GM12878 (cell line): ENCODE measurements around the gene SGSM2. TPM values are rescaled to one million over a fixed set of nuclear protein-coding genes. Genes with fewer than 3 reads are reported as not detected.
A peak's percentile ranks its signal among the peaks of the same experiment; 100 is the strongest.

Source experiments
- ATAC-seq: fragments of 200-7000 bp; cut with Tn5 transposase; 3 replicates; pipeline ENCODE4 v1.9.1; 2020; ENCODE audit warnings: mild to moderate bottlenecking, moderate library complexity
- BruUV-seq: library from RNA; stranded (reverse); fragments of 400-500 nt; replicated peaks from 2 replicates; lab custom pipeline; 2021; lab: Mats Ljungman, UMichigan
- CTCF ChIA-PET: fragments of 300-600 bp; sonication (Branson Sonifier 250); formaldehyde crosslinking; extraction: SDS; loops from one replicate; lab custom pipeline; 2021; ENCODE audit warnings: inconsistent platforms; lab: Yijun Ruan, JAX
- POLR2A ChIA-PET: fragments of 350-600 bp; formaldehyde crosslinking; extraction: SDS; loops from one replicate; lab custom pipeline; 2021; ENCODE audit warnings: inconsistent platforms; lab: Charles Lee
- RAD21 ChIA-PET: fragments of 300-600 bp; sonication (Branson Sonifier 250); formaldehyde crosslinking; loops from one replicate; lab custom pipeline; 2023; ENCODE audit warnings: antibody characterized with exemption; ENCODE audit not compliant: unreplicated experiment; lab: Charles Lee
- SMC1A ChIA-PET: fragments of 300-600 bp; sonication (Branson Sonifier 250); formaldehyde crosslinking; loops from one replicate; lab custom pipeline; 2023; ENCODE audit not compliant: unreplicated experiment, uncharacterized antibody; lab: Charles Lee
- DNase-seq: peaks from one replicate; pipeline ENCODE4 v3.0.0-alpha.2; 2011; ENCODE audit warnings: low read depth, low spot score
- FAIRE-seq: peaks from 3 replicates; lab custom pipeline; 2011; peaks lifted over from hg19 to GRCh38; lab: Jason Lieb, UNC
- H2AFZ ChIP-seq: 2 replicates; pipeline ENCODE4 v1.6.0; 2011; ENCODE audit warnings: low read depth, low read length, control low read depth; ENCODE audit not compliant: control insufficient read depth
- H3K27ac ChIP-seq: 2 replicates; pipeline ENCODE4 v1.5.1; 2011; ENCODE audit warnings: control low read depth; ENCODE audit not compliant: control insufficient read depth, insufficient read depth
- H3K27me3 ChIP-seq, 2 experiments: replicated peaks in 1 of 2; 2 replicates each; pipeline versions ENCODE4 v1.6.0 to v1.6.1; 2011; ENCODE audit warnings: low read length in 1 of 2; ENCODE audit not compliant: control insufficient read depth in 2 of 2, insufficient read depth in 2 of 2
- H3K36me3 ChIP-seq, 2 experiments: 2 replicates each; pipeline ENCODE4 v1.5.1; 2011; ENCODE audit warnings: low read length in 1 of 2; ENCODE audit not compliant: control insufficient read depth in 2 of 2, insufficient read depth in 2 of 2
- H3K4me1 ChIP-seq: 2 replicates; pipeline ENCODE4 v1.6.1; 2011; ENCODE audit warnings: mild to moderate bottlenecking, low read length, moderate library complexity, mixed read lengths; ENCODE audit not compliant: control insufficient read depth, insufficient read depth
- H3K4me2 ChIP-seq: 2 replicates; pipeline ENCODE4 v1.6.0; 2011; ENCODE audit warnings: control low read depth; ENCODE audit not compliant: control insufficient read depth, insufficient read depth
- H3K4me3 ChIP-seq: fragments of 200-600 bp; sonication (generic); 2 replicates; pipeline ENCODE4 v1.5.1; 2016
- H3K79me2 ChIP-seq: 2 replicates; pipeline ENCODE4 v1.6.0; 2011; ENCODE audit warnings: low read length; ENCODE audit not compliant: control insufficient read depth, insufficient read depth
- H3K9ac ChIP-seq: 2 replicates; pipeline ENCODE4 v1.8.0; 2011; ENCODE audit warnings: low read length, control low read depth, mixed read lengths; ENCODE audit not compliant: control insufficient read depth, insufficient read depth
- H3K9me3 ChIP-seq: replicated peaks from 3 replicates; pipeline ENCODE4 v1.5.1; 2011; ENCODE audit warnings: mild to moderate bottlenecking, low read length; ENCODE audit not compliant: control insufficient read depth, insufficient read depth
- H4K20me1 ChIP-seq: 2 replicates; pipeline ENCODE4 v1.6.0; 2011; ENCODE audit not compliant: control insufficient read depth, insufficient read depth
- ATF7 ChIP-seq: fragments of 450-650 bp; IDR thresholded peaks from 2 replicates; pipeline ENCODE4 v1.6.1; 2016; ENCODE audit warnings: low read depth, mild to moderate bottlenecking
- BMI1 ChIP-seq: fragments of 450-650 bp; IDR thresholded peaks from 2 replicates; pipeline ENCODE4 v1.6.1; 2016; ENCODE audit warnings: mild to moderate bottlenecking, moderate library complexity, borderline replicate concordance
- ELK1 ChIP-seq: IDR thresholded peaks from 2 replicates; pipeline ENCODE4 v1.6.1; 2012; ENCODE audit warnings: low read depth, low read length, improper control_type of control experiment
- IKZF1 ChIP-seq: fragments of 450-650 bp; conservative IDR thresholded peaks from 2 replicates; pipeline ENCODE4 v1.6.1; 2017; ENCODE audit warnings: antibody characterized with exemption, mild to moderate bottlenecking
- IRF3 ChIP-seq: fragments of 450-650 bp; IDR thresholded peaks from 2 replicates; pipeline ENCODE4 v1.6.1; 2014; ENCODE audit warnings: mild to moderate bottlenecking
- IRF4 ChIP-seq: IDR thresholded peaks from 2 replicates; pipeline ENCODE4 v1.6.1; 2011; ENCODE audit warnings: low read depth, low read length
- IRF5 ChIP-seq: fragments of 450-650 bp; IDR thresholded peaks from 2 replicates; pipeline ENCODE4 v1.6.1; 2017; ENCODE audit warnings: borderline replicate concordance
- NFYA ChIP-seq: IDR thresholded peaks from 2 replicates; pipeline ENCODE4 v1.6.1; 2011; ENCODE audit warnings: low read depth, mild to moderate bottlenecking, low read length, improper control_type of control experiment, borderline replicate concordance
- NRF1 ChIP-seq: conservative IDR thresholded peaks from 2 replicates; pipeline ENCODE4 v1.6.1; 2011; ENCODE audit warnings: mild to moderate bottlenecking, low read depth, low read length, improper control_type of control experiment
- RELA ChIP-seq: fragments of 450-650 bp; IDR thresholded peaks from 2 replicates; pipeline ENCODE4 v1.8.0; 2014; ENCODE audit warnings: borderline replicate concordance; ENCODE audit not compliant: partially characterized antibody
- RUNX3 ChIP-seq: IDR thresholded peaks from 2 replicates; pipeline ENCODE4 v1.6.1; 2012; ENCODE audit warnings: low read length, inconsistent platforms
- SRF ChIP-seq, 2 experiments: IDR thresholded peaks; 2 replicates each; pipeline ENCODE4 v1.6.1; 2011; ENCODE audit warnings: low read depth in 2 of 2, low read length in 2 of 2, mild to moderate bottlenecking in 1 of 2, moderate library complexity in 1 of 2
- ZBED1 ChIP-seq: IDR thresholded peaks from 2 replicates; pipeline ENCODE4 v1.6.1; 2016; ENCODE audit warnings: borderline replicate concordance
- ZNF622 ChIP-seq: fragments of 450-650 bp; IDR thresholded peaks from 2 replicates; pipeline ENCODE4 v1.6.1; 2017; ENCODE audit warnings: mild to moderate bottlenecking, inconsistent platforms
- WGBS: methylation state at CpG from one replicate; pipeline ENCODE4 v1.1.6; 2016; ENCODE audit warnings: low lambda C conversion rate; ENCODE audit not compliant: insufficient replicate concordance, insufficient coverage; ENCODE audit errors: missing lambda C conversion rate; 5-methylcytosine and 5-hydroxymethylcytosine counted together
- in situ Hi-C: fragments of 300-500 bp; cut with MboI; formaldehyde crosslinking; loops from 9 replicates; pipeline ENCODE4 v1.14.3; 2018; ENCODE audit warnings: mixed read lengths
- intact Hi-C: fragments of 100-400 bp; cut with micrococcal nuclease; formaldehyde crosslinking; loops from one replicate; pipeline ENCODE4 v1.14.2; 2022; ENCODE audit not compliant: unreplicated experiment
- polyA plus RNA-seq, 11 experiments: library from polyadenylated mRNA; depleted of rRNA in 4 of 11; unstranded in 6 of 11; stranded (reverse) in 5 of 11; fragments of >200 nt; fragmentation: Nextera tagmentation in 4 of 11; fragmentation: Illumina TruSeq in 1 of 11; extraction: Ambion mirVana in 4 of 11; extraction: Trizol in 1 of 11; gene quantifications; 1 replicate in 1 of 11; 2 replicates in 10 of 11; pipeline versions ENCODE4 v1.2.1 to v1.2.3, GENCODE V29; 2011 to 2016; ENCODE audit warnings: inconsistent platforms in 2 of 11, missing spikeins in 2 of 11, low read depth in 1 of 11
- total RNA-seq, 4 experiments: library from RNA; depleted of rRNA in 3 of 4; stranded (reverse); fragments of >200 nt in 3 of 4; fragmentation: Illumina TruSeq in 1 of 4; extraction: Trizol in 1 of 4; gene quantifications; 2 replicates each; pipeline versions ENCODE4 v1.2.1 to v1.2.3, GENCODE V29; 2013 to 2021

SGSM2 gene
- total and polyA plus RNA-seq, 10 of the 15 experiments (the other 5 are each of a cell fraction or from before 2014, with no cell fraction given), result 0.50 to 50.9 (median 18.5) TPM

GRCh38 chr17:2299756-2300155 is 37.5 kb upstream of the SGSM2 start:
- Histone ChIP-seq H4K20me1 (no peaks in the 10 kb centered on the region), H3K79me2 (peaks cover 40% of the 10 kb centered on the region), H3K4me3 (no peak overlapping the region), H2AFZ (no peak overlapping the region), H3K9me3 (no peaks in the 10 kb centered on the region; the same call in 2 of the 3 replicates), H3K27me3 (no peaks in the 10 kb centered on the region), H3K9ac (no peak overlapping the region), H3K27ac (no peak overlapping the region), H3K36me3 (peaks cover 5 to 16% of the 10 kb centered on the region in 2 experiments), H3K4me1 (peaks cover 14% of the 10 kb centered on the region), H3K4me2 (no peak overlapping the region)
- in situ Hi-C loops, result no loop called here
- no peak for ATAC-seq
- SMC1A ChIA-PET, result no interaction called here
- no peak for FAIRE-seq
- CTCF ChIA-PET, result no interaction called here
- WGBS, result 95% methylated on average over 22 of the region's 22 CpGs
- RAD21 ChIA-PET, result interaction anchor here (0.6 kb wide), 1 partner anchor 13 kb away, joined by 4 read pairs; no protein-coding TSS in a partner anchor
- no peak for DNase-seq
- intact Hi-C loops, result no loop called here
- POLR2A ChIA-PET, result no interaction called here
- BruUV-seq, result TSS peak; percentile 52
- TF ChIP-seq ATF7, result no peak
- no peak for TF ChIP-seq NFYA

GRCh38 chr17:2302778-2303203 is 34.5 kb upstream of the SGSM2 start:
- Histone ChIP-seq H2AFZ (peak overlapping the region; percentile 88), H3K36me3 (peaks cover 1 to 9% of the 10 kb centered on the region in 2 experiments), H3K4me2 (peak overlapping the region; percentile 85), H3K9ac (peak overlapping the region; percentile 96), H3K27ac (peak overlapping the region; percentile 89), H3K79me2 (peaks cover 38% of the 10 kb centered on the region), H3K9me3 (no peaks in the 10 kb centered on the region; the same call in 2 of the 3 replicates), H4K20me1 (no peaks in the 10 kb centered on the region), H3K27me3 (no peaks in the 10 kb centered on the region), H3K4me1 (no peaks in the 10 kb centered on the region), H3K4me3 (peak overlapping the region; percentile 96)
- CTCF ChIA-PET, result interaction anchor here (0.7 to 1.4 kb wide), 7 partner anchors 33 to 634 kb away, joined by 3 read pairs; partner anchors contain the start of gene TSR1
- FAIRE-seq (no peak), ATAC-seq (peak; percentile 16), DNase-seq (no peak)
- intact Hi-C loops (no loop called here), in situ Hi-C loops (no loop called here)
- SMC1A ChIA-PET, result interaction anchor here (0.9 to 2.0 kb wide), 6 partner anchors 17 to 113 kb away, joined by 3 to 6 read pairs (median 4); partner anchors contain the start of gene TSR1
- RAD21 ChIA-PET, result interaction anchor here (0.6 to 2.2 kb wide), 6 partner anchors 13 to 212 kb away, joined by 3 to 11 read pairs (median 3); partner anchors contain the start of genes SGSM2 and TSR1
- BruUV-seq, result no TSS peak
- POLR2A ChIA-PET, result interaction anchor here (0.5 to 2.6 kb wide), 7 partner anchors 32 to 360 kb away, joined by 3 to 12 read pairs (median 4); partner anchors contain the start of genes SGSM2 and TSR1
- WGBS, result under 1% methylated on average over 12 of the region's 12 CpGs
- no peak for TF ChIP-seq RELA
- no peak for TF ChIP-seq IRF3
- TF ChIP-seq ZNF622, result no peak
- no peak for TF ChIP-seq NRF1
- no peak for TF ChIP-seq SRF (IDR thresholded peaks at IDR 0.05; ENCODE audit: low read depth in 2 of 2, low read length in 2 of 2)
- no peak for TF ChIP-seq ZBED1
- no peak for TF ChIP-seq IKZF1
- no peak for TF ChIP-seq RUNX3
- no peak for TF ChIP-seq BMI1
- no peak for TF ChIP-seq IRF4
- no peak for TF ChIP-seq IRF5
- no peak for TF ChIP-seq ELK1
